ENCODE measurements around the gene TBC1D22A. TPM values are rescaled to one million over a fixed set of nuclear protein-coding genes. Genes with fewer than 3 reads are reported as not detected.

TBC1D22A gene
- total and polyA plus RNA-seq, 8 donors: 14.4 to 33.5 (median 15.7) TPM

- intact Hi-C loops (cut with DNase I): no loop called here
- H3K27me3 ChIP-seq: no peaks in the 10 kb centered on the region
- ATAC-seq (no peak), DNase-seq (no peak)
- peaks cover 0 to 53% of the 10 kb centered on the region in 2 donors for H3K36me3 ChIP-seq
- H3K27ac ChIP-seq: no peak overlapping the region
- no peak overlapping the region for H3K4me3 ChIP-seq
- TF ChIP-seq CTCF (IDR thresholded peaks at IDR 0.05): no peak
- H3K9me3 ChIP-seq: no peaks in the 10 kb centered on the region
- H3K4me1 ChIP-seq: no peaks in the 10 kb centered on the region
Measured at GRCh38 chr22:46913351-46913750, 150.9 kb downstream of the TBC1D22A start.

- intact Hi-C loops (cut with DNase I): no loop called here
- Histone ChIP-seq H3K9me3 (no peaks in the 10 kb centered on the region), H3K27ac (no peak overlapping the region), H3K36me3 (peaks cover 0 to 61% of the 10 kb centered on the region in 2 donors), H3K4me3 (no peak overlapping the region), H3K27me3 (no peaks in the 10 kb centered on the region), H3K4me1 (no peaks in the 10 kb centered on the region)
- ATAC-seq: no peak
- TF ChIP-seq CTCF (IDR thresholded peaks at IDR 0.05): no peak
- no peak for DNase-seq
Measured at GRCh38 chr22:46914481-46914880, 152.0 kb downstream of the TBC1D22A start.

- ATAC-seq: no peak
- Histone ChIP-seq H3K4me1 (no peaks in the 10 kb centered on the region), H3K27ac (no peak overlapping the region), H3K4me3 (no peak overlapping the region), H3K27me3 (no peaks in the 10 kb centered on the region), H3K36me3 (peaks cover 0 to 61% of the 10 kb centered on the region in 2 donors), H3K9me3 (no peaks in the 10 kb centered on the region)
- no peak for TF ChIP-seq CTCF (IDR thresholded peaks at IDR 0.05)
- intact Hi-C loops (cut with DNase I): no loop called here
- DNase-seq: no peak
Measured at GRCh38 chr22:46914916-46915894, 152.8 kb downstream of the TBC1D22A start.

- no peaks in the 10 kb centered on the region for H3K27me3 ChIP-seq
- intact Hi-C loops (cut with DNase I): no loop called here
- no peak overlapping the region for H3K4me3 ChIP-seq
- peaks cover 0 to 64% of the 10 kb centered on the region in 2 donors for H3K36me3 ChIP-seq
- no peak for TF ChIP-seq CTCF (IDR thresholded peaks at IDR 0.05)
- H3K27ac ChIP-seq: no peak overlapping the region
- no peaks in the 10 kb centered on the region for H3K9me3 ChIP-seq
- ATAC-seq: no peak
- DNase-seq: no peak
- H3K4me1 ChIP-seq: no peaks in the 10 kb centered on the region
Measured at GRCh38 chr22:46915950-46916730, 153.7 kb downstream of the TBC1D22A start.

All from left lung (tissue), 10 donors.